ENCODE data around the gene GRK6.

- TF ChIP-seq, protein P1, sequence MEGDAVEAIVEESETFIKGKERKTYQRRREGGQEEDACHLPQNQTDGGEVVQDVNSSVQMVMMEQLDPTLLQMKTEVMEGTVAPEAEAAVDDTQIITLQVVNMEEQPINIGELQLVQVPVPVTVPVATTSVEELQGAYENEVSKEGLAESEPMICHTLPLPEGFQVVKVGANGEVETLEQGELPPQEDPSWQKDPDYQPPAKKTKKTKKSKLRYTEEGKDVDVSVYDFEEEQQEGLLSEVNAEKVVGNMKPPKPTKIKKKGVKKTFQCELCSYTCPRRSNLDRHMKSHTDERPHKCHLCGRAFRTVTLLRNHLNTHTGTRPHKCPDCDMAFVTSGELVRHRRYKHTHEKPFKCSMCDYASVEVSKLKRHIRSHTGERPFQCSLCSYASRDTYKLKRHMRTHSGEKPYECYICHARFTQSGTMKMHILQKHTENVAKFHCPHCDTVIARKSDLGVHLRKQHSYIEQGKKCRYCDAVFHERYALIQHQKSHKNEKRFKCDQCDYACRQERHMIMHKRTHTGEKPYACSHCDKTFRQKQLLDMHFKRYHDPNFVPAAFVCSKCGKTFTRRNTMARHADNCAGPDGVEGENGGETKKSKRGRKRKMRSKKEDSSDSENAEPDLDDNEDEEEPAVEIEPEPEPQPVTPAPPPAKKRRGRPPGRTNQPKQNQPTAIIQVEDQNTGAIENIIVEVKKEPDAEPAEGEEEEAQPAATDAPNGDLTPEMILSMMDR (IDR thresholded peaks at IDR 0.05) = no peak
- no peak for TF ChIP-seq POLR2A (IDR thresholded peaks at IDR 0.05)
These were observed 40.4 kb downstream of the GRK6 start for GRCh38 chr5:177466861-177467260.
